Stimulated activated CD8-positive, alpha-beta memory T cell treated with anti-CD3 and anti-CD28 coated beads, Interleukin-7, amount 100 ng/mL, for 4 hours (primary cell): ENCODE data around the gene SLC51B.
"Not testable (repeated sequence)": the region's sequence is repeated elsewhere in the genome, so short reads cannot be mapped to it uniquely, and the experiment has no call there.

Source experiments
- DNase-seq, 2 donors: peaks; one replicate each; pipeline ENCODE4 v3.0.0-alpha.2; 2020; ENCODE audit warnings: low read depth in 2 of 2

The SLC51B gene

GRCh38 chr15:65066635-65067316 lies 21.6 kb downstream of the SLC51B start:
- DNase-seq, result no peak

- no peak for DNase-seq
Measured at GRCh38 chr15:65067317-65067644, 22.1 kb downstream of the SLC51B start.

- DNase-seq, result no peak
Measured at GRCh38 chr15:65067645-65068402, 22.6 kb downstream of the SLC51B start, which contains the start of gene RASL12. Gene RASL12, minus strand, starts transcription at chr15:65067991. Its CDS starts 156 bp downstream, at chr15:65067835.

GRCh38 chr15:65068403-65068788 lies 23.2 kb downstream of the SLC51B start:
- no peak for DNase-seq

- no peak for DNase-seq
Measured at GRCh38 chr15:65069179-65069578, 24.0 kb downstream of the SLC51B start.

GRCh38 chr15:65069779-65070546 lies 24.8 kb downstream of the SLC51B start:
- no peak for DNase-seq

- DNase-seq, result no peak
Measured at GRCh38 chr15:65071381-65071811, 26.2 kb downstream of the SLC51B start.

GRCh38 chr15:65072027-65072426 lies 26.8 kb downstream of the SLC51B start:
- DNase-seq, result no peak

- no peak for DNase-seq
Measured at GRCh38 chr15:65072617-65073016, 27.4 kb downstream of the SLC51B start.

GRCh38 chr15:65074946-65075345 lies 29.8 kb downstream of the SLC51B start:
- DNase-seq, result not testable (repeated sequence)

- not testable (repeated sequence) for DNase-seq
Measured at GRCh38 chr15:65075607-65076395, 30.6 kb downstream of the SLC51B start.

GRCh38 chr15:65076486-65077290 lies 31.5 kb downstream of the SLC51B start, which contains the start of gene KBTBD13:
Gene KBTBD13, plus strand, starts transcription at chr15:65076746. Its CDS starts 70 bp downstream, at chr15:65076816.
- DNase-seq, result no peak

GRCh38 chr15:65077291-65077980 lies 32.2 kb downstream of the SLC51B start:
- DNase-seq, result no peak

GRCh38 chr15:65077981-65078352 lies 32.8 kb downstream of the SLC51B start:
- peak in 1 of 2 donors; percentile 21 for DNase-seq

GRCh38 chr15:65079580-65079979 lies 34.4 kb downstream of the SLC51B start:
- DNase-seq, result no peak

- no peak for DNase-seq
Measured at GRCh38 chr15:65081270-65081669, 36.1 kb downstream of the SLC51B start.

GRCh38 chr15:65081758-65082157 lies 36.6 kb downstream of the SLC51B start:
- peak; percentile 8 to 14 for DNase-seq

GRCh38 chr15:65082303-65082953 lies 37.2 kb downstream of the SLC51B start:
- no peak for DNase-seq

- no peak for DNase-seq
Measured at GRCh38 chr15:65083262-65083701, 38.1 kb downstream of the SLC51B start.
